IMR-90 (cell line): ENCODE data around the gene BCKDK. TPM values are rescaled to one million over a fixed set of nuclear protein-coding genes. Genes with fewer than 3 reads are reported as not detected.

Source experiments
- FOS ChIP-seq: fragments of 150-350 bp; IDR thresholded peaks from 2 replicates; pipeline ENCODE4 v1.6.1; 2016; ENCODE audit warnings: low read depth, low read length
- MAFK ChIP-seq: IDR thresholded peaks from 2 replicates; pipeline ENCODE4 v1.6.1; 2012; ENCODE audit warnings: low read depth, low read length, improper control_type of control experiment
- MXI1 ChIP-seq: IDR thresholded peaks from 2 replicates; pipeline ENCODE4 v1.6.1; 2012; ENCODE audit warnings: low read depth, mild to moderate bottlenecking, low read length, moderate library complexity, borderline replicate concordance
- NFE2L2 ChIP-seq: fragments of 150-350 bp; IDR thresholded peaks from 2 replicates; pipeline ENCODE4 v1.6.1; 2016; ENCODE audit warnings: low read depth, mild to moderate bottlenecking, low read length
- SMC3 ChIP-seq: fragments of 150-350 bp; IDR thresholded peaks from 2 replicates; pipeline ENCODE4 v1.6.1; 2016; ENCODE audit warnings: low read depth, mild to moderate bottlenecking, antibody characterized with exemption, low read length, moderate library complexity
- polyA plus RNA-seq, 3 experiments: library from polyadenylated mRNA; depleted of rRNA; stranded (reverse); fragments of >200 nt; gene quantifications; 2 replicates each; pipeline ENCODE4 v1.2.3, GENCODE V29; 2012; ENCODE audit warnings: low replicate concordance in 1 of 3
- total RNA-seq: library from RNA; depleted of rRNA; stranded (reverse); fragments of >200 nt; gene quantifications from 2 replicates; pipeline ENCODE4 v1.2.3, GENCODE V29; 2012
- TF ChIP-seq, protein P1 (sequence below): fragments of 150-350 bp; IDR thresholded peaks from 2 replicates; pipeline ENCODE4 v1.6.1; 2017; ENCODE audit warnings: mild to moderate bottlenecking, antibody characterized with exemption, low read length, low read depth

BCKDK gene
- total and polyA plus RNA-seq, 2 of the 4 experiments (the other 2 are of a cell fraction): 26.0 to 79.3 TPM

DNA sequence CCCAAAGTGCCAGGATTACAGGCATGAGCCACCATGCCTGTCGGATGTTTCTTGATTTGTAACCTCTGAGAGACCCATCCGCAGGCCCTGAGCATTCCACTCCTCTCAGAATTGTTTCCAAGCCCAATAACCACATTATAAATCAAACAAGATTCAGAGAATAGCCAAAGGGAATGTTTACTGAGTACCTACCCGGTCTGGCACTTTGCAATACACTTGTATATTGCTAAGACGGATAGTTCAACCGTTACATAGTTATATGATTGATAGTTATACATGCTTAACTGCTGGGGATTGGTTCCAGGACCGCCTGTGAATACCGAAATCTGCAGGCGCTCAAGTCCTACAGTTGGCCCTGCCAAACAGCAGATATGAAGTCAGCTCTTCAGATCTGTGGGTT, 6.3 kb downstream of the BCKDK start (continued):
- no peak for TF ChIP-seq NFE2L2
- TF ChIP-seq MXI1: no peak
- TF ChIP-seq FOS: no peak
- TF ChIP-seq, protein P1, sequence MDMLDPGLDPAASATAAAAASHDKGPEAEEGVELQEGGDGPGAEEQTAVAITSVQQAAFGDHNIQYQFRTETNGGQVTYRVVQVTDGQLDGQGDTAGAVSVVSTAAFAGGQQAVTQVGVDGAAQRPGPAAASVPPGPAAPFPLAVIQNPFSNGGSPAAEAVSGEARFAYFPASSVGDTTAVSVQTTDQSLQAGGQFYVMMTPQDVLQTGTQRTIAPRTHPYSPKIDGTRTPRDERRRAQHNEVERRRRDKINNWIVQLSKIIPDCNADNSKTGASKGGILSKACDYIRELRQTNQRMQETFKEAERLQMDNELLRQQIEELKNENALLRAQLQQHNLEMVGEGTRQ: no peak
- TF ChIP-seq SMC3: no peak
- no peak for TF ChIP-seq MAFK
